IMR-90 (cell line): ENCODE measurements around the gene RAB12. TPM values are rescaled to one million over a fixed set of nuclear protein-coding genes. Genes with fewer than 3 reads are reported as not detected.

Source experiments
- ATAC-seq: fragments of 200-7000 bp; cut with Tn5 transposase; 2 replicates; pipeline ENCODE4 v1.9.1; 2020; ENCODE audit warnings: low read depth, mild to moderate bottlenecking, moderate library complexity
- BruUV-seq: library from RNA; stranded (reverse); fragments of 400-500 nt; replicated peaks from 2 replicates; lab custom pipeline; 2021; lab: Mats Ljungman, UMichigan
- CTCF ChIA-PET: fragments of 300-600 bp; formaldehyde crosslinking; extraction: SDS; loops from one replicate; lab custom pipeline; 2021; ENCODE audit warnings: antibody characterized with exemption; lab: Yijun Ruan, JAX
- POLR2A ChIA-PET: fragments of 300-600 bp; sonication (Branson Sonifier 250); formaldehyde crosslinking; loops from one replicate; lab custom pipeline; 2022; ENCODE audit warnings: antibody characterized with exemption; ENCODE audit not compliant: unreplicated experiment; lab: Charles Lee
- DNase-seq: peaks from one replicate; pipeline ENCODE4 v3.0.0; 2013
- H2AFZ ChIP-seq: replicated peaks from 2 replicates; pipeline ENCODE3; 2013; ENCODE audit warnings: low read length, mild to moderate bottlenecking; ENCODE audit not compliant: poor library complexity
- H2AK5ac ChIP-seq: 2 replicates; pipeline ENCODE4 v1.6.1; 2013; ENCODE audit warnings: low read depth, low read length, inconsistent platforms
- H2AK9ac ChIP-seq: replicated peaks from 2 replicates; pipeline ENCODE3; 2013; ENCODE audit warnings: mild to moderate bottlenecking, low read depth, low read length, moderate library complexity; ENCODE audit not compliant: poor library complexity
- H2BK120ac ChIP-seq: 2 replicates; pipeline ENCODE4 v1.6.1; 2013; ENCODE audit warnings: low read depth, low read length, inconsistent platforms
- H2BK15ac ChIP-seq: 3 replicates; pipeline ENCODE4 v1.6.1; 2013; ENCODE audit warnings: low read depth, low read length, inconsistent platforms
- H2BK20ac ChIP-seq: 2 replicates; pipeline ENCODE4 v1.6.1; 2013; ENCODE audit warnings: low read depth, mild to moderate bottlenecking, inconsistent platforms, low read length, moderate library complexity
- H2BK5ac ChIP-seq: 2 replicates; pipeline ENCODE4 v1.6.1; 2013; ENCODE audit warnings: mild to moderate bottlenecking, low read depth, low read length, inconsistent platforms; ENCODE audit not compliant: poor library complexity, severe bottlenecking
- H3K14ac ChIP-seq: replicated peaks from 2 replicates; pipeline ENCODE4 v1.6.1; 2013; ENCODE audit warnings: low read depth, low read length, inconsistent platforms
- H3K18ac ChIP-seq: 2 replicates; pipeline ENCODE4 v1.6.1; 2013; ENCODE audit warnings: low read depth, low read length, control low read depth
- H3K23ac ChIP-seq: 2 replicates; pipeline ENCODE4 v1.6.1; 2013; ENCODE audit warnings: low read depth, low read length, inconsistent platforms
- H3K27ac ChIP-seq: 2 replicates; pipeline ENCODE4 v1.5.1; 2013; ENCODE audit warnings: mild to moderate bottlenecking, control low read depth, low read length; ENCODE audit not compliant: insufficient read depth
- H3K27me3 ChIP-seq: 2 replicates; pipeline ENCODE4 v1.6.1; 2013; ENCODE audit warnings: low read length; ENCODE audit not compliant: control insufficient read depth, insufficient read depth
- H3K36me3 ChIP-seq: 2 replicates; pipeline ENCODE4 v1.6.1; 2013; ENCODE audit warnings: low read length, mixed read lengths; ENCODE audit not compliant: control insufficient read depth, insufficient read depth
- H3K4ac ChIP-seq: 2 replicates; pipeline ENCODE4 v1.6.1; 2013; ENCODE audit warnings: low read depth, low read length, inconsistent platforms
- H3K4me1 ChIP-seq: 2 replicates; pipeline ENCODE4 v1.6.1; 2013; ENCODE audit warnings: low read length, mixed read lengths; ENCODE audit not compliant: control insufficient read depth, insufficient read depth
- H3K4me2 ChIP-seq: 2 replicates; pipeline ENCODE4 v1.6.1; 2013; ENCODE audit warnings: low read depth, mild to moderate bottlenecking, control low read depth, low read length, moderate library complexity
- H3K4me3 ChIP-seq: 2 replicates; pipeline ENCODE4 v1.5.1; 2013; ENCODE audit warnings: low read depth, mild to moderate bottlenecking, control low read depth, low read length, moderate library complexity; ENCODE audit not compliant: insufficient read depth
- H3K56ac ChIP-seq: 2 replicates; pipeline ENCODE4 v1.6.1; 2013; ENCODE audit warnings: low read length, inconsistent platforms; ENCODE audit not compliant: insufficient read depth; ENCODE audit errors: extremely low read depth
- H3K79me1 ChIP-seq, 2 experiments: 2 replicates each; pipeline ENCODE4 v1.6.1; 2013; ENCODE audit warnings: low read length in 2 of 2, inconsistent platforms in 1 of 2, low read depth in 1 of 2
- H3K9ac ChIP-seq: 2 replicates; pipeline ENCODE4 v1.6.1; 2013; ENCODE audit warnings: low read depth, low read length, control low read depth
- H3K9me1 ChIP-seq: 2 replicates; pipeline ENCODE4 v1.6.1; 2013; ENCODE audit warnings: low read length, inconsistent platforms; ENCODE audit not compliant: insufficient read depth
- H3K9me3 ChIP-seq: 2 replicates; pipeline ENCODE4 v1.6.1; 2013; ENCODE audit warnings: low read length; ENCODE audit not compliant: control insufficient read depth, insufficient read depth
- H4K20me1 ChIP-seq: 2 replicates; pipeline ENCODE4 v1.6.1; 2013; ENCODE audit warnings: low read length, inconsistent platforms; ENCODE audit not compliant: insufficient read depth
- H4K5ac ChIP-seq: 2 replicates; pipeline ENCODE4 v1.6.1; 2013; ENCODE audit warnings: mild to moderate bottlenecking, low read depth, low read length, control low read depth
- H4K8ac ChIP-seq, 2 experiments: 2 replicates each; pipeline ENCODE4 v1.6.1; 2013; ENCODE audit warnings: low read depth in 2 of 2, low read length in 2 of 2, control low read depth in 1 of 2, inconsistent platforms in 1 of 2
- H4K91ac ChIP-seq: 2 replicates; pipeline ENCODE4 v1.6.1; 2013; ENCODE audit warnings: low read depth, low read length, inconsistent platforms; ENCODE audit not compliant: insufficient read depth
- BHLHE40 ChIP-seq: fragments of 150-350 bp; IDR thresholded peaks from 2 replicates; pipeline ENCODE4 v1.6.1; 2016; ENCODE audit warnings: mild to moderate bottlenecking, low read depth, low read length
- CEBPB ChIP-seq: IDR thresholded peaks from 2 replicates; pipeline ENCODE4 v1.6.1; 2012; ENCODE audit warnings: low read depth, low read length, improper control_type of control experiment
- CHD1 ChIP-seq: IDR thresholded peaks from 2 replicates; pipeline ENCODE4 v1.6.1; 2012; ENCODE audit warnings: low read depth, low read length, improper control_type of control experiment
- FOS ChIP-seq: fragments of 150-350 bp; IDR thresholded peaks from 2 replicates; pipeline ENCODE4 v1.6.1; 2016; ENCODE audit warnings: low read depth, low read length
- MAFK ChIP-seq: IDR thresholded peaks from 2 replicates; pipeline ENCODE4 v1.6.1; 2012; ENCODE audit warnings: low read depth, low read length, improper control_type of control experiment
- MAZ ChIP-seq: IDR thresholded peaks from 2 replicates; pipeline ENCODE4 v1.6.1; 2012; ENCODE audit warnings: low read depth, mild to moderate bottlenecking, low read length, improper control_type of control experiment, moderate library complexity, borderline replicate concordance
- MXI1 ChIP-seq: IDR thresholded peaks from 2 replicates; pipeline ENCODE4 v1.6.1; 2012; ENCODE audit warnings: low read depth, mild to moderate bottlenecking, low read length, moderate library complexity, borderline replicate concordance
- NFE2L2 ChIP-seq: fragments of 150-350 bp; IDR thresholded peaks from 2 replicates; pipeline ENCODE4 v1.6.1; 2016; ENCODE audit warnings: low read depth, mild to moderate bottlenecking, low read length
- POLR2A ChIP-seq: IDR thresholded peaks from 2 replicates; pipeline ENCODE4 v1.6.1; 2012; ENCODE audit warnings: mild to moderate bottlenecking, low read depth, low read length
- RAD21 ChIP-seq: IDR thresholded peaks from 2 replicates; pipeline ENCODE4 v1.6.1; 2012; ENCODE audit warnings: low read length, improper control_type of control experiment
- RCOR1 ChIP-seq: IDR thresholded peaks from 2 replicates; pipeline ENCODE4 v1.6.1; 2012; ENCODE audit warnings: mild to moderate bottlenecking, low read length, improper control_type of control experiment; ENCODE audit not compliant: insufficient replicate concordance
- RFX5 ChIP-seq: IDR thresholded peaks from 2 replicates; pipeline ENCODE4 v1.8.0; 2012; ENCODE audit warnings: low read depth, mild to moderate bottlenecking, low read length, moderate library complexity
- SMC3 ChIP-seq: fragments of 150-350 bp; IDR thresholded peaks from 2 replicates; pipeline ENCODE4 v1.6.1; 2016; ENCODE audit warnings: low read depth, mild to moderate bottlenecking, antibody characterized with exemption, low read length, moderate library complexity
- WGBS, 2 experiments: methylation state at CpG; one replicate each; pipeline versions ENCODE4 v1.1.5 to v1.1.7; 2013; ENCODE audit warnings: missing lambda C conversion rate in 2 of 2; ENCODE audit not compliant: insufficient read length in 1 of 2; ENCODE audit errors: extremely low coverage in 2 of 2; 5-methylcytosine and 5-hydroxymethylcytosine counted together
- dilution Hi-C: fragments of 300-500 bp; cut with HindIII; formaldehyde crosslinking; loops from one replicate; pipeline ENCODE4 v1.14.3; 2018; ENCODE audit warnings: low sequenced_read_pairs; ENCODE audit not compliant: unreplicated experiment
- in situ Hi-C: fragments of 300-500 bp; cut with MboI; formaldehyde crosslinking; loops from 3 replicates; pipeline ENCODE4 v1.14.3; 2019; ENCODE audit warnings: low sequenced_read_pairs, inconsistent platforms, mixed read lengths
- intact Hi-C: fragments of 100-400 bp; cut with micrococcal nuclease; formaldehyde crosslinking; loops from 2 replicates; pipeline ENCODE4 v1.10.0; 2022
- polyA plus RNA-seq, 3 experiments: library from polyadenylated mRNA; depleted of rRNA; stranded (reverse); fragments of >200 nt; gene quantifications; 2 replicates each; pipeline ENCODE4 v1.2.3, GENCODE V29; 2012; ENCODE audit warnings: low replicate concordance in 1 of 3
- total RNA-seq: library from RNA; depleted of rRNA; stranded (reverse); fragments of >200 nt; gene quantifications from 2 replicates; pipeline ENCODE4 v1.2.3, GENCODE V29; 2012
- TF ChIP-seq, protein P1 (sequence below): fragments of 150-350 bp; IDR thresholded peaks from 2 replicates; pipeline ENCODE4 v1.6.1; 2017; ENCODE audit warnings: mild to moderate bottlenecking, antibody characterized with exemption, low read length, low read depth
- TF ChIP-seq, protein P2 (sequence below): conservative IDR thresholded peaks from 2 replicates; pipeline ENCODE4 v1.5.1; 2012; ENCODE audit warnings: mild to moderate bottlenecking, low read depth, low read length, improper control_type of control experiment
- TF ChIP-seq, protein P3 (sequence below): fragments of 150-350 bp; IDR thresholded peaks from 2 replicates; pipeline ENCODE4 v1.6.1; 2016; ENCODE audit warnings: low read depth, mild to moderate bottlenecking, low read length, moderate library complexity, borderline replicate concordance

The RAB12 gene
- total and polyA plus RNA-seq, 2 of the 4 experiments (the other 2 are of a cell fraction), result 14.9 to 19.2 TPM

DNA sequence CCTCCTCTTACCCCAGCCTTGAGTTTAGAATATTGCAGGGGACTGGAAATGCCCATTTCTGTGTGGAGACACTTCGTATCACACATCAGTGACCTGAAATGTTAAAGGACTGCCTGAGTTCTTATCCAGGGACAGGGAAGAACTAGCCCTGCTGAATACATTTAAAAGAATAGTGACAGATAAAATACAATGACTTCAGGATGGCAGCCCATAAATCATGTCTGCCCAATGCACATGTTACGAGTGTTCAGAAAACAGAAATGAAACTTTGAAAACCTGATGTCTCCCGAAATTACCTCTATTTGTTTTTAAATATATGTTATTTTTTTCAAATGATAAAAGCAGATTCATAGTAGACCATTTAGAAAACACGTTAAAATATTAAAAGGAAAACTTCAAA lies 22.3 kb upstream of the RAB12 start:
- H3K56ac ChIP-seq, result no peak overlapping the region
- WGBS, 2 experiments, result no CpG with 5 or more reads among the region's 4 CpGs

More for the DNA sequence above, 22.3 kb upstream of the RAB12 start:
- H3K4me1 ChIP-seq, result no peaks in the 10 kb centered on the region
- no peak overlapping the region for H4K8ac ChIP-seq
- H3K9me1 ChIP-seq, result no peaks in the 10 kb centered on the region
- ATAC-seq, result no peak
- no peak overlapping the region for H3K14ac ChIP-seq
- H4K91ac ChIP-seq, result no peak overlapping the region
- no peak overlapping the region for H2BK120ac ChIP-seq
- H3K18ac ChIP-seq, result no peak overlapping the region
- no peak overlapping the region for H2BK20ac ChIP-seq
- no TSS peak for BruUV-seq
- no peak for TF ChIP-seq CEBPB
- TF ChIP-seq, protein P1, sequence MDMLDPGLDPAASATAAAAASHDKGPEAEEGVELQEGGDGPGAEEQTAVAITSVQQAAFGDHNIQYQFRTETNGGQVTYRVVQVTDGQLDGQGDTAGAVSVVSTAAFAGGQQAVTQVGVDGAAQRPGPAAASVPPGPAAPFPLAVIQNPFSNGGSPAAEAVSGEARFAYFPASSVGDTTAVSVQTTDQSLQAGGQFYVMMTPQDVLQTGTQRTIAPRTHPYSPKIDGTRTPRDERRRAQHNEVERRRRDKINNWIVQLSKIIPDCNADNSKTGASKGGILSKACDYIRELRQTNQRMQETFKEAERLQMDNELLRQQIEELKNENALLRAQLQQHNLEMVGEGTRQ, result no peak
- no peak for TF ChIP-seq FOS
- no peak for TF ChIP-seq POLR2A
- TF ChIP-seq SMC3, result no peak
- no peak for TF ChIP-seq RCOR1
- no peak for TF ChIP-seq MXI1
- TF ChIP-seq CHD1, result no peak
- TF ChIP-seq BHLHE40, result no peak
- TF ChIP-seq RFX5, result no peak
- no peak for TF ChIP-seq MAFK
- TF ChIP-seq, protein P2, sequence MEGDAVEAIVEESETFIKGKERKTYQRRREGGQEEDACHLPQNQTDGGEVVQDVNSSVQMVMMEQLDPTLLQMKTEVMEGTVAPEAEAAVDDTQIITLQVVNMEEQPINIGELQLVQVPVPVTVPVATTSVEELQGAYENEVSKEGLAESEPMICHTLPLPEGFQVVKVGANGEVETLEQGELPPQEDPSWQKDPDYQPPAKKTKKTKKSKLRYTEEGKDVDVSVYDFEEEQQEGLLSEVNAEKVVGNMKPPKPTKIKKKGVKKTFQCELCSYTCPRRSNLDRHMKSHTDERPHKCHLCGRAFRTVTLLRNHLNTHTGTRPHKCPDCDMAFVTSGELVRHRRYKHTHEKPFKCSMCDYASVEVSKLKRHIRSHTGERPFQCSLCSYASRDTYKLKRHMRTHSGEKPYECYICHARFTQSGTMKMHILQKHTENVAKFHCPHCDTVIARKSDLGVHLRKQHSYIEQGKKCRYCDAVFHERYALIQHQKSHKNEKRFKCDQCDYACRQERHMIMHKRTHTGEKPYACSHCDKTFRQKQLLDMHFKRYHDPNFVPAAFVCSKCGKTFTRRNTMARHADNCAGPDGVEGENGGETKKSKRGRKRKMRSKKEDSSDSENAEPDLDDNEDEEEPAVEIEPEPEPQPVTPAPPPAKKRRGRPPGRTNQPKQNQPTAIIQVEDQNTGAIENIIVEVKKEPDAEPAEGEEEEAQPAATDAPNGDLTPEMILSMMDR, result no peak
- TF ChIP-seq, protein P3, sequence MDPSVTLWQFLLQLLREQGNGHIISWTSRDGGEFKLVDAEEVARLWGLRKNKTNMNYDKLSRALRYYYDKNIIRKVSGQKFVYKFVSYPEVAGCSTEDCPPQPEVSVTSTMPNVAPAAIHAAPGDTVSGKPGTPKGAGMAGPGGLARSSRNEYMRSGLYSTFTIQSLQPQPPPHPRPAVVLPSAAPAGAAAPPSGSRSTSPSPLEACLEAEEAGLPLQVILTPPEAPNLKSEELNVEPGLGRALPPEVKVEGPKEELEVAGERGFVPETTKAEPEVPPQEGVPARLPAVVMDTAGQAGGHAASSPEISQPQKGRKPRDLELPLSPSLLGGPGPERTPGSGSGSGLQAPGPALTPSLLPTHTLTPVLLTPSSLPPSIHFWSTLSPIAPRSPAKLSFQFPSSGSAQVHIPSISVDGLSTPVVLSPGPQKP, result no peak
- TF ChIP-seq MAZ, result no peak
- no peak for TF ChIP-seq NFE2L2
- no peak for TF ChIP-seq RAD21
- dilution Hi-C loops (no loop called here), in situ Hi-C loops (no loop called here), intact Hi-C loops (no loop called here)
- H3K9ac ChIP-seq, result no peak overlapping the region
- peaks cover 34% of the 10 kb centered on the region for H3K27me3 ChIP-seq
- H2BK5ac ChIP-seq, result no peak overlapping the region
- H2AFZ ChIP-seq, result peak overlapping the region; percentile 58
- no peak overlapping the region for H4K5ac ChIP-seq
- no peak overlapping the region for H3K4me3 ChIP-seq
- H3K23ac ChIP-seq, result no peak overlapping the region
- H3K27ac ChIP-seq, result no peak overlapping the region
- H2AK5ac ChIP-seq, result no peak overlapping the region
- no peaks in the 10 kb centered on the region for H3K79me1 ChIP-seq
- no peaks in the 10 kb centered on the region for H3K36me3 ChIP-seq
- H2BK15ac ChIP-seq, result no peak overlapping the region
- POLR2A ChIA-PET, result no interaction called here
- no peaks in the 10 kb centered on the region for H4K20me1 ChIP-seq
- no peak overlapping the region for H3K4me2 ChIP-seq
- no peak overlapping the region for H2AK9ac ChIP-seq
- no peaks in the 10 kb centered on the region; the same call in 1 of the 2 replicates for H3K9me3 ChIP-seq
- DNase-seq, result no peak
- CTCF ChIA-PET, result no interaction called here
- no peak overlapping the region for H3K4ac ChIP-seq
